Measurements from ENCODE around the gene STEAP2. TPM values are rescaled to one million over a fixed set of nuclear protein-coding genes. Genes with fewer than 3 reads are reported as not detected.
"Not testable (repeated sequence)": the region's sequence is repeated elsewhere in the genome, so short reads cannot be mapped to it uniquely, and the experiment has no call there.

Gene STEAP2
- total RNA-seq, 4 donors from 2014 or later = 21.0 to 38.4 (median 25.0) TPM

- peak overlapping the region in 2 of 4 donors; percentile 25 to 32 for H3K27ac ChIP-seq
- no peak overlapping the region for H3K4me3 ChIP-seq
- peaks cover 0 to 17% (median 4%) of the 10 kb centered on the region in 3 donors for H3K4me1 ChIP-seq
- H3K9me3 ChIP-seq = no peaks in the 10 kb centered on the region
- 29 to 42% methylated on average over 1 of the region's 1 CpG for WGBS, 2 donors (ENCODE audit: low coverage in 1 of 2)
- no peak for TF ChIP-seq POLR2A (IDR thresholded peaks at IDR 0.05)
- TF ChIP-seq CTCF (IDR thresholded peaks at IDR 0.05) = no peak
- no peak for TF ChIP-seq POLR2AphosphoS5 (IDR thresholded peaks at IDR 0.05)
- TF ChIP-seq EP300 (IDR thresholded peaks at IDR 0.05) = no peak
- ATAC-seq = no peak
- no peaks in the 10 kb centered on the region for H3K36me3 ChIP-seq
- H3K27me3 ChIP-seq = no peaks in the 10 kb centered on the region
These were observed 39.7 kb downstream of the STEAP2 start for GRCh38 chr7:90251304-90251635.

- H3K27ac ChIP-seq, ATAC-seq, H3K36me3 ChIP-seq, H3K27me3 ChIP-seq, H3K4me3 ChIP-seq, H3K4me1 ChIP-seq, H3K9me3 ChIP-seq: not testable (repeated sequence)
- WGBS, 2 donors (ENCODE audit: low coverage in 1 of 2) = 93 to 94% methylated on average over 5 of the region's 5 CpGs
These were observed 44.5 kb downstream of the STEAP2 start for GRCh38 chr7:90256011-90256410.

- Histone ChIP-seq H3K4me1 (no peaks in the 10 kb centered on the region), H3K36me3 (no peaks in the 10 kb centered on the region), H3K27ac (no peak overlapping the region), H3K9me3 (no peaks in the 10 kb centered on the region), H3K4me3 (no peak overlapping the region), H3K27me3 (no peaks in the 10 kb centered on the region)
- WGBS, 2 donors (ENCODE audit: low coverage in 1 of 2) = 17 to 52% methylated on average over 1 of the region's 1 CpG
- no peak for ATAC-seq
- TF ChIP-seq POLR2AphosphoS5 (IDR thresholded peaks at IDR 0.05) (no peak), POLR2A (IDR thresholded peaks at IDR 0.05) (no peak), EP300 (IDR thresholded peaks at IDR 0.05) (no peak), CTCF (IDR thresholded peaks at IDR 0.05) (no peak)
These were observed 45.2 kb downstream of the STEAP2 start for GRCh38 chr7:90256778-90257177.

GRCh38 chr7:90261441-90261840 lies 49.9 kb downstream of the STEAP2 start:
- Histone ChIP-seq H3K4me3 (no peak overlapping the region), H3K27ac (no peak overlapping the region), H3K27me3 (no peaks in the 10 kb centered on the region), H3K36me3 (no peaks in the 10 kb centered on the region), H3K4me1 (no peaks in the 10 kb centered on the region), H3K9me3 (no peaks in the 10 kb centered on the region)
- no peak for TF ChIP-seq POLR2A (IDR thresholded peaks at IDR 0.05)
- TF ChIP-seq POLR2AphosphoS5 (IDR thresholded peaks at IDR 0.05) = no peak
- no peak for TF ChIP-seq CTCF (IDR thresholded peaks at IDR 0.05)
- no peak for TF ChIP-seq EP300 (IDR thresholded peaks at IDR 0.05)
- no peak for ATAC-seq

- Histone ChIP-seq H3K27me3 (no peaks in the 10 kb centered on the region), H3K27ac (no peak overlapping the region), H3K9me3 (no peaks in the 10 kb centered on the region), H3K4me3 (no peak overlapping the region), H3K4me1 (no peaks in the 10 kb centered on the region), H3K36me3 (no peaks in the 10 kb centered on the region)
- ATAC-seq = no peak
- no peak for TF ChIP-seq POLR2A (IDR thresholded peaks at IDR 0.05)
- TF ChIP-seq CTCF (IDR thresholded peaks at IDR 0.05) = peak; percentile 20 to 62 (median 52)
- TF ChIP-seq EP300 (IDR thresholded peaks at IDR 0.05) = no peak
- no peak for TF ChIP-seq POLR2AphosphoS5 (IDR thresholded peaks at IDR 0.05)
These were observed 50.9 kb downstream of the STEAP2 start for GRCh38 chr7:90262438-90262837.

GRCh38 chr7:90266808-90267207 lies 55.3 kb downstream of the STEAP2 start:
- no peaks in the 10 kb centered on the region for H3K4me1 ChIP-seq
- peak overlapping the region in 2 of 4 donors; percentile 46 to 48 for H3K27ac ChIP-seq
- TF ChIP-seq EP300 (IDR thresholded peaks at IDR 0.05) (no peak), POLR2AphosphoS5 (IDR thresholded peaks at IDR 0.05) (peak; percentile 38)
- no peaks in the 10 kb centered on the region for H3K9me3 ChIP-seq
- H3K36me3 ChIP-seq = no peaks in the 10 kb centered on the region
- H3K4me3 ChIP-seq = no peak overlapping the region
- no peaks in the 10 kb centered on the region for H3K27me3 ChIP-seq
- ATAC-seq = peak; percentile 87
- 41 to 58% methylated on average over 3 of the region's 3 CpGs for WGBS, 2 donors (ENCODE audit: low coverage in 1 of 2)

All from gastroesophageal sphincter (tissue), 4 donors.